HG02763 (cell line): Measurements from ENCODE around the gene CPNE2.
"Not testable (repeated sequence)": the region's sequence is repeated elsewhere in the genome, so short reads cannot be mapped to it uniquely, and the experiment has no call there.

Source experiments
- ATAC-seq: cut with Tn5 transposase; IDR thresholded peaks from one replicate; pipeline ENCODE4 v1.9.1; 2021; ENCODE audit warnings: mild to moderate bottlenecking, moderate library complexity; ENCODE audit not compliant: unreplicated experiment

CPNE2 gene

DNA sequence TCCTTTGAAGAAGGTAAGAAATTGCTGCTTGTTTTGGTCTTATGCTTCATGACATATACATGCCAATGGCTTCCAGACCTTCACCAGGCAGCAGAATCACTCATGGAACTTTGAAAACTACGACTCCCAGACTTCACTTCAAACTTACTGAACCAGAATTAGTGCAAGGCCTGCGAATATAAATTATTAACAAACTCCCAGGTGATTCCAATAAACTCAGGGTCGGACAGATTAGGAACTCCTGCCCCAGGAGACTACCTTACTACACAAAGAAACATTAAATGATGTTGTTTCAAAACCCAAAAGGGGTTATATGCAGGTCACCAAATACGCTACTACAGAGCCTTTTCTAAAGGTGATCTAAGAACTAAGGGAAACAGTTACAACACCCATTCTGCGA lies 73.1 kb downstream of the CPNE2 start:
- no peak for ATAC-seq

DNA sequence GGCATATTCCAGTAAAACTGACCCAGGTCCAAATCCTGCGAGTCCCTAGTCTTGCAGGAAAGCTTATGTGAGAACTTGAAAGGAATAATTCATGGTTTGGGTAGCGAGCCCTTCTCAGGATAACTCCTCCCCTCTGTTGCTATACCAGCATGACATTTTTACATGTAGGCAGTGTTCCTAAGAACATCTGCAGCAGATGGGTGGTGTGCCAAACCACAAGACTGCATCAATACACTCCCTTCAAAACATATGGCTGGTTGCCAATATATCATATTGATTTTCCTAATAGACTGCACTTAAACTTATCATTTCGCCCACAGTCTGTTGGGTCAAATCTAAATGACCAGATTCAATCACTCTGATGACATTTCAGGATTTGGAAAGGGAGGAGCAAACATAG lies 73.6 kb downstream of the CPNE2 start:
- no peak for ATAC-seq

- ATAC-seq, result no peak
Measured at GRCh38 chr16:57166451-57166850, 74.1 kb downstream of the CPNE2 start.

DNA sequence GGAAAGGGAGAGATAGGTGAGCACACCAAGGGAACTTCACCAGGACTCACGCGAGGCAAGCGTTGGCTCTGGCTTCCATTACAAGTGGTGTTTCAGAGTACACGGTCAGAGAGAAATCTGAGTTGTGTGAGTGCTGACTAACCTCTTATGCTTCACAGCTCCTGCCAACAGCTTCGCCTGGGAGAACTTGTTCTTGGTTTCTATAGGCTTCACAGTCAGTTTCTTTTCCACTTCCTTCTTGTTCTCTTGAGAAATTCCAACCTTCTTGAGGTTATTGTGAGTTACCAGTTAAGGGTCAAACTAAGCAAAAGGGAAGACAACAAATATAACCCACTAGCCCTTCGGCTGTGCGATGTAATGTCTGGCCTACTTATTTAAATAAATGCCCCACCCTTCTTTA lies 74.6 kb downstream of the CPNE2 start:
- no peak for ATAC-seq

DNA sequence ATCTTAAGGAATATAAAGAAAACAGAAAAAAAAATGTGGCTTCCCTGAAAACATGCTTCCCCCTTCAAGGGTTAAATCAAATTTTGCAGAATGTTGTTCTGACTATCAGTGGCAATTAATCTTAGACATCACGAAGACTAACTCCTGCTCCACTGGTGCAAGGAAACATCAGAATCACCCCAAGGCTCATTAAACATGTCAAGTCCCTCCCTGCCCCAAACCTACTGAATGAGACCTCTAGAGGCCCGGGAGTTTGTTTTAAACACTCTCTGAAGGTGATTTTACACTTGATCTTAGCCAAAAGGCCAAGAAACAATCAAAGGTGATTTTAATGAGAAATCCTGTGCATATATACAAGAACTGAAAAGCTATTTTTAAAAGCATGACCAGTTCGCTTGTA lies 75.2 kb downstream of the CPNE2 start:
- ATAC-seq, result no peak

GRCh38 chr16:57167953-57168352 lies 75.6 kb downstream of the CPNE2 start:
- ATAC-seq, result no peak

GRCh38 chr16:57169327-57169726 lies 76.9 kb downstream of the CPNE2 start:
- ATAC-seq, result no peak

GRCh38 chr16:57172721-57173290 lies 80.4 kb downstream of the CPNE2 start:
- ATAC-seq, result no peak

GRCh38 chr16:57175896-57176295 lies 83.5 kb downstream of the CPNE2 start:
- ATAC-seq, result no peak

GRCh38 chr16:57178196-57178595 lies 85.8 kb downstream of the CPNE2 start:
- ATAC-seq, result no peak

DNA sequence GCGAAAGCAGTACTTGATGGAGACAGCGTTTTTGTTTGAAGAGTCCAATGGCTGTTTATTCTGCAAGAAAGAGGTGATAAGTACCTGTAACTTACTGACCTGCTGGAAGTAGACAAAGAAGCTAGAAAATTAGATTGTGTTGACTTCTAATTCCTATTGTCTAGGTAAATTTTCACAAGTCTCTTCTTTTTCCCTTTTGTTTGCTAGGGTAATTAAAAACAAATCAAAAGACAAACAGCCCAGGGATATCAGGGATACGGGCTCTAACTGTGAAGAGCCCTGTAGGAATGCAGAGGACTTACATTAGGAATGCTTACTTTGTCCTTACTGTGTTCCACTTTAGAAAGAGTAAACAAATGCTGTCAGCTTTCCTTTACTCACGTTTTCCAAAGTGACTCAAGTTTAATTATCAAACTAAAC lies 86.4 kb downstream of the CPNE2 start:
- ATAC-seq, result no peak

GRCh38 chr16:57179215-57179828 lies 86.9 kb downstream of the CPNE2 start:
- no peak for ATAC-seq

GRCh38 chr16:57184113-57184512 lies 91.7 kb downstream of the CPNE2 start:
- ATAC-seq, result no peak

DNA sequence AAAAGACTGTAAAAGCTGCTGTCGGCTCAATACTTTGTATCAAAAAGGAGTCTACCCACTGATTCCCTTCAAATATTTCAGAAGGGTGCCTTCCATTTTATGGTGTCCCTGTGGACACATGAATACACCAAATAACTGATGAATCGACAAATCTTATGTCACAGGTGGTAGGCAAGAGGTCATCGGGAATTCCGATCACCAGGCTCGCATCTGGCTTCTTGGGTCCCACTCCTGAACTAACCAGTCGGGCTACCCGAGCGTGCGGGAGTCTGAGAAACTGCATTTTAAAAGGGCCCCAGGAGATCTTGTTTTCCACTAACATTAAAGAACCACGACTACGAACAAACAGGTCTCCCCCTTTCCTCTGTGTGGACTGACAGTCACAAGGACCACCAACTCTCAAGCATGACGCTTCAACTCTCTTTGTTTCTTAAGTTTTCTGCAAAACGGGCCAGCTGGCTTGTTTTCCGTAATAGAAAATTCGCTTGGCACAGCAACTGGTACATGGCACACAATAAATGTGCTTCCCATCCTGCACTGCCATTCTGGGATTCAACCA lies 92.6 kb downstream of the CPNE2 start:
- ATAC-seq, result no peak

DNA sequence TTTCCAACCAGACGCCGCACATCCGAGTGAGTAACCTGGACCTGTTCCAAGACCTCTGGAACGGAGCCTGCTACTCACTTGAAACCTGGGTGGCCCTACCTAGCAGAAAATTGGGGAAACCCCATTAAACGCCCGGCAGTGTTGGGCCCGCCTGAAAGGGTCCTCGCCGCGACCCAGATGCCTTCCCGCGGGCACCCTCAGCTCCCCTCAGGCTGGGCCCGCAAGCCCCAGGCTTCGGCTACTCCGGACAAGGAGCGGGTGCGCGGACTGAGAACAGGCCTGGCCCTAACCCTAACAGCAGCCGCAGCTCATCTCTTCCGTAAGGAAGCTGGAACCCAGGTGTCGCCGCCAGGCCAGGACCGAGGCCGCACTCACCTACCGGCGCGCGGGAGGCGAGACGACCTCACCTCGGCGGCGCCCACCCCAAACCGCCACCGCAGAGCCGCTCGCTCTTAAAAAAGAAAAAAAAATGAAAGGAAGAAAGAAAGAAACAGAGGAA lies 93.1 kb downstream of the CPNE2 start:
- ATAC-seq, result peak; percentile 31

GRCh38 chr16:57185945-57186871 lies 93.8 kb downstream of the CPNE2 start, which contains the start of the genes PSME3IP1 and RSPRY1:
Gene PSME3IP1 (minus strand): TSS chr16:57186039. CDS start chr16:57173854, 12,185 bp downstream.
Gene RSPRY1 (plus strand): TSS chr16:57186329. CDS start chr16:57204659, 18,330 bp downstream.
- peak; percentile 91 for ATAC-seq

DNA sequence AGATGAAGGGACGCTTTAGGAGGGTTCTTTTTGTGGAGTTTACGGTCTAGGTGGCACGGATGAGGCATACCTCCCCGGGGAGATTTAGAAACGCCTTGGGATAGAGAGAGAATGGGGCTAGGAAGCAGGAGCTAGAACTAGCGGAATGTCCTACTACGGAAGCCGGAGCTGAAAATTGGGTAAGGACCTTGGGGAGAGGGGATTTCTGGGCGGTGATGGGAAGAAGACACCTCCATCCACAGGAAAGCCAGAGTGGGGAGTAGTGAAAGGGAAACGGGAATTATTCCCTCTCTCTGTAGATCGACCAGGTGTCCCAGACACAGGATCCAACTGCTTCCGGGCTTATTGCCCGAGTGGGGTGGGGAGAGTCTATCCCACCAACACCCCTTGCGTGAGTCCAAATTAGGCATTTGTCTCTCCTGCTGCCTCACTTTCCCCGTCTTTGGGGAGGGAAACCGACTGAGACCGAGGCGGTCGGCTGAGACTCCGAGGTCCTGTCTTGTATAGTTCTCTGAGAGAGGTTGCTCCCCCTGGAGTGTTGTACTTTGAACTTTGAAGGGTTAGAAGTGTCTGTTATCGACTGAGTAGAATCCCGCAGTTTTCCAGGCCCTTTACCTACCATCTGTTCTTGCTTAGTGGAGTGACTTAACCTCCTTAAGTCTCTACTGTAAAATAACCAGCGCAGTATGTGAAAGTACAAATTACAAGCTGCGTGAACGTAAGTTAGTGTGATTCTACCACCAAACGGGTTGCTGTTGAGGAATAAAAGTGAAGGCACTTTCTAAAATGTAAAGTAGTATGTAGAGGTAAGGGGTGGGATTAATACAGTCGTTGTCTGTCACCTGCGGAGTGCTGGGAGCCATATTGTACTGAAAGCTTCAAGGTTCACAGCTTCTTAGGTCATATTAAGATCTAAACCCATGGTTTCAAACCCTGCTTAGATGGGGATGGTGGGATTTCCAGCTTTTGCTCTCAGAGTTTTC lies 94.8 kb downstream of the CPNE2 start:
- no peak for ATAC-seq

- ATAC-seq, result not testable (repeated sequence)
Measured at GRCh38 chr16:57187902-57188710, 95.7 kb downstream of the CPNE2 start.

GRCh38 chr16:57188711-57189002 lies 96.3 kb downstream of the CPNE2 start:
- no peak for ATAC-seq
